Activated CD4-positive, alpha-beta T cell treated with anti-CD3 and anti-CD28 coated beads, Interleukin-2, amount 10 ng/mL, durations not matched to agents 24 days and 14 days (primary cell): ENCODE measurements around the gene KDM5B. TPM values are rescaled to one million over a fixed set of nuclear protein-coding genes. Genes with fewer than 3 reads are reported as not detected.
A peak's percentile ranks its signal among the peaks of the same experiment; 100 is the strongest.

Experiments used
- DNase-seq: peaks from one replicate; pipeline ENCODE4 v3.0.0; 2022
- H3K27ac Mint-ChIP-seq: one replicate; pipeline ENCODE4 v1.8.0; 2022; ENCODE audit warnings: mild to moderate bottlenecking, mixed read lengths
- H3K27me3 Mint-ChIP-seq: one replicate; pipeline ENCODE4 v1.8.0; 2022; ENCODE audit warnings: mixed read lengths
- H3K36me3 Mint-ChIP-seq: one replicate; pipeline ENCODE4 v1.8.0; 2022; ENCODE audit warnings: low read depth, mild to moderate bottlenecking, mixed read lengths
- H3K4me1 Mint-ChIP-seq: one replicate; pipeline ENCODE4 v1.8.0; 2021; ENCODE audit warnings: mixed read lengths
- H3K4me3 Mint-ChIP-seq: one replicate; pipeline ENCODE4 v1.8.0; 2022; ENCODE audit warnings: mild to moderate bottlenecking, moderate library complexity, mixed read lengths
- H3K9me3 Mint-ChIP-seq: one replicate; pipeline ENCODE4 v1.8.0; 2021; ENCODE audit warnings: mixed read lengths
- intact Hi-C: fragments of 100-400 bp; cut with micrococcal nuclease; formaldehyde crosslinking; loops from one replicate; pipeline ENCODE4 v1.15.1; 2023
- total RNA-seq: library from RNA; stranded (reverse); gene quantifications from 2 replicates; pipeline ENCODE4 v1.2.3, GENCODE V29; 2022

The KDM5B gene
- total RNA-seq, 1 donor from 2014 or later = 92.7 TPM

GRCh38 chr1:202709276-202710041, 98.8 kb downstream of the KDM5B start:
- H3K36me3 Mint-ChIP-seq = no peaks in the 10 kb centered on the region

GRCh38 chr1:202708456-202709275, 99.6 kb downstream of the KDM5B start:
- Mint-ChIP-seq H3K4me3 (no peak overlapping the region), H3K27me3 (peaks cover 77% of the 10 kb centered on the region), H3K4me1 (no peaks in the 10 kb centered on the region), H3K27ac (no peak overlapping the region), H3K9me3 (no peaks in the 10 kb centered on the region), H3K36me3 (no peaks in the 10 kb centered on the region)
- intact Hi-C loops = no loop called here
- DNase-seq = no peak

More at GRCh38 chr1:202709276-202710041, 98.8 kb downstream of the KDM5B start:
- DNase-seq = no peak
- Mint-ChIP-seq H3K27me3 (peaks cover 76% of the 10 kb centered on the region), H3K9me3 (no peaks in the 10 kb centered on the region), H3K4me1 (no peaks in the 10 kb centered on the region), H3K27ac (no peak overlapping the region), H3K4me3 (no peak overlapping the region)
- intact Hi-C loops = no loop called here

GRCh38 chr1:202706851-202707250, 101.4 kb downstream of the KDM5B start:
- intact Hi-C loops = no loop called here
- Mint-ChIP-seq H3K9me3 (no peaks in the 10 kb centered on the region), H3K27me3 (peaks cover 71% of the 10 kb centered on the region), H3K27ac (no peak overlapping the region), H3K4me1 (no peaks in the 10 kb centered on the region), H3K4me3 (no peak overlapping the region), H3K36me3 (no peaks in the 10 kb centered on the region)
- no peak for DNase-seq

GRCh38 chr1:202704601-202705000, 103.6 kb downstream of the KDM5B start:
- no peak for DNase-seq
- intact Hi-C loops = no loop called here
- Mint-ChIP-seq H3K27ac (no peak overlapping the region), H3K4me1 (no peaks in the 10 kb centered on the region), H3K36me3 (no peaks in the 10 kb centered on the region), H3K9me3 (no peaks in the 10 kb centered on the region), H3K4me3 (no peak overlapping the region), H3K27me3 (peaks cover 60% of the 10 kb centered on the region)

GRCh38 chr1:202703191-202703590, 105.0 kb downstream of the KDM5B start:
- Mint-ChIP-seq H3K27ac (no peak overlapping the region), H3K27me3 (peaks cover 53% of the 10 kb centered on the region), H3K36me3 (no peaks in the 10 kb centered on the region), H3K4me1 (peaks cover 5% of the 10 kb centered on the region), H3K9me3 (no peaks in the 10 kb centered on the region), H3K4me3 (no peak overlapping the region)
- intact Hi-C loops = no loop called here
- DNase-seq = no peak

- no peaks in the 10 kb centered on the region for H3K9me3 Mint-ChIP-seq
- H3K27me3 Mint-ChIP-seq = peaks cover 49% of the 10 kb centered on the region
- no peaks in the 10 kb centered on the region for H3K36me3 Mint-ChIP-seq
- no peak for DNase-seq
- intact Hi-C loops = no loop called here
- no peak overlapping the region for H3K27ac Mint-ChIP-seq
- no peak overlapping the region for H3K4me3 Mint-ChIP-seq
- peaks cover 7% of the 10 kb centered on the region for H3K4me1 Mint-ChIP-seq
Measured at GRCh38 chr1:202702088-202702487, 106.1 kb downstream of the KDM5B start.

- no peak for DNase-seq
- no peak overlapping the region for H3K27ac Mint-ChIP-seq
- H3K4me1 Mint-ChIP-seq = peaks cover 7% of the 10 kb centered on the region
- H3K36me3 Mint-ChIP-seq = no peaks in the 10 kb centered on the region
- intact Hi-C loops = no loop called here
- no peak overlapping the region for H3K4me3 Mint-ChIP-seq
- no peaks in the 10 kb centered on the region for H3K9me3 Mint-ChIP-seq
- H3K27me3 Mint-ChIP-seq = peaks cover 45% of the 10 kb centered on the region
Measured at GRCh38 chr1:202701200-202701599, 107.0 kb downstream of the KDM5B start.

GRCh38 chr1:202700061-202700460, 108.2 kb downstream of the KDM5B start:
- Mint-ChIP-seq H3K27me3 (peaks cover 46% of the 10 kb centered on the region), H3K36me3 (no peaks in the 10 kb centered on the region), H3K4me1 (peaks cover 7% of the 10 kb centered on the region), H3K4me3 (no peak overlapping the region), H3K27ac (no peak overlapping the region), H3K9me3 (no peaks in the 10 kb centered on the region)
- intact Hi-C loops = no loop called here
- DNase-seq = no peak

GRCh38 chr1:202698276-202698675, 109.9 kb downstream of the KDM5B start:
- intact Hi-C loops = no loop called here
- Mint-ChIP-seq H3K4me3 (peak overlapping the region; percentile 8), H3K9me3 (no peaks in the 10 kb centered on the region), H3K27ac (no peak overlapping the region), H3K36me3 (no peaks in the 10 kb centered on the region), H3K27me3 (peaks cover 38% of the 10 kb centered on the region), H3K4me1 (peaks cover 7% of the 10 kb centered on the region)
- DNase-seq = no peak

- Mint-ChIP-seq H3K4me1 (peaks cover 7% of the 10 kb centered on the region), H3K36me3 (no peaks in the 10 kb centered on the region), H3K27me3 (peaks cover 34% of the 10 kb centered on the region), H3K9me3 (no peaks in the 10 kb centered on the region), H3K27ac (no peak overlapping the region), H3K4me3 (no peak overlapping the region)
- DNase-seq = no peak
- intact Hi-C loops = no loop called here
Measured at GRCh38 chr1:202697038-202697437, 111.2 kb downstream of the KDM5B start.

GRCh38 chr1:202694314-202694713, 113.9 kb downstream of the KDM5B start:
- Mint-ChIP-seq H3K27me3 (peaks cover 29% of the 10 kb centered on the region), H3K4me3 (no peak overlapping the region), H3K27ac (no peak overlapping the region), H3K36me3 (no peaks in the 10 kb centered on the region), H3K4me1 (peaks cover 7% of the 10 kb centered on the region), H3K9me3 (no peaks in the 10 kb centered on the region)
- DNase-seq = no peak
- intact Hi-C loops = no loop called here

GRCh38 chr1:202692959-202693555, 115.2 kb downstream of the KDM5B start:
- H3K27ac Mint-ChIP-seq = no peak overlapping the region
- peaks cover 25% of the 10 kb centered on the region for H3K27me3 Mint-ChIP-seq
- no peak overlapping the region for H3K4me3 Mint-ChIP-seq
- intact Hi-C loops = no loop called here
- H3K9me3 Mint-ChIP-seq = no peaks in the 10 kb centered on the region
- H3K36me3 Mint-ChIP-seq = no peaks in the 10 kb centered on the region
- H3K4me1 Mint-ChIP-seq = peaks cover 2% of the 10 kb centered on the region
- DNase-seq = peak; percentile 91

GRCh38 chr1:202691816-202692215, 116.4 kb downstream of the KDM5B start:
- no peak overlapping the region for H3K27ac Mint-ChIP-seq
- H3K4me1 Mint-ChIP-seq = no peaks in the 10 kb centered on the region
- peaks cover 21% of the 10 kb centered on the region for H3K27me3 Mint-ChIP-seq
- no peak for DNase-seq
- intact Hi-C loops = no loop called here
- H3K36me3 Mint-ChIP-seq = no peaks in the 10 kb centered on the region
- no peaks in the 10 kb centered on the region for H3K9me3 Mint-ChIP-seq
- H3K4me3 Mint-ChIP-seq = no peak overlapping the region
